NCI-H1105 treated with DMSO at 0.1 percent for 48 hours (cell line): ENCODE measurements around the gene EPS15.
A peak's percentile ranks its signal among the peaks of the same experiment; 100 is the strongest.
"Not testable (repeated sequence)": the region's sequence is repeated elsewhere in the genome, so short reads cannot be mapped to it uniquely, and the experiment has no call there.

Experiments used
- DNase-seq: peaks from one replicate; lab custom pipeline; 2025; lab: John Stamatoyannopoulos, UW

The EPS15 gene

GRCh38 chr1:51542158-51542953, 23.3 kb upstream of the EPS15 start:
- DNase-seq: no peak

- no peak for DNase-seq
These were observed 22.4 kb upstream of the EPS15 start for GRCh38 chr1:51541313-51542050.

GRCh38 chr1:51537568-51537967, 18.5 kb upstream of the EPS15 start:
- no peak for DNase-seq

- DNase-seq: peak; percentile 27
These were observed 16.0 kb upstream of the EPS15 start for GRCh38 chr1:51535006-51535592.

- no peak for DNase-seq
These were observed 15.4 kb upstream of the EPS15 start for GRCh38 chr1:51534447-51534846.

GRCh38 chr1:51532853-51533252, 13.8 kb upstream of the EPS15 start:
- no peak for DNase-seq

GRCh38 chr1:51530447-51530846, 11.4 kb upstream of the EPS15 start:
- DNase-seq: not testable (repeated sequence)

- DNase-seq: no peak
These were observed 8.1 kb upstream of the EPS15 start for GRCh38 chr1:51527144-51527543.

GRCh38 chr1:51526248-51526647, 7.2 kb upstream of the EPS15 start:
- DNase-seq: no peak

GRCh38 chr1:51525295-51525694, 6.2 kb upstream of the EPS15 start:
- no peak for DNase-seq

GRCh38 chr1:51524817-51525216, 5.8 kb upstream of the EPS15 start:
- no peak for DNase-seq

- DNase-seq: no peak
These were observed 4.9 kb upstream of the EPS15 start for GRCh38 chr1:51523931-51524330.

- DNase-seq: no peak
These were observed 1.7 kb upstream of the EPS15 start for GRCh38 chr1:51520700-51521248.

- DNase-seq: no peak
These were observed 1.0 kb upstream of the EPS15 start for GRCh38 chr1:51519865-51520699.

GRCh38 chr1:51518586-51519047, 449 bp downstream of the EPS15 start:
- DNase-seq: no peak

- peak; percentile 75 for DNase-seq
These were observed 957 bp downstream of the EPS15 start for GRCh38 chr1:51518033-51518585.

- DNase-seq: no peak
These were observed 1.6 kb downstream of the EPS15 start for GRCh38 chr1:51517361-51518032.

GRCh38 chr1:51516649-51517158, 2.4 kb downstream of the EPS15 start:
- DNase-seq: no peak

GRCh38 chr1:51515982-51516648, 3.0 kb downstream of the EPS15 start:
- DNase-seq: no peak
